GM18508 (cell line): ENCODE measurements around the gene SLC19A2.

ENCODE experiments used
- ATAC-seq: cut with Tn5 transposase; IDR thresholded peaks from one replicate; pipeline ENCODE4 v1.9.1; 2021; ENCODE audit warnings: moderate number of reproducible peaks; ENCODE audit not compliant: insufficient read depth, unreplicated experiment

SLC19A2 gene

GRCh38 chr1:169483500-169483966 lies 2.2 kb downstream of the SLC19A2 start:
- ATAC-seq, result no peak

GRCh38 chr1:169479363-169480066 lies 6.2 kb downstream of the SLC19A2 start:
- ATAC-seq, result no peak

- no peak for ATAC-seq
Measured at GRCh38 chr1:169478094-169478672, 7.6 kb downstream of the SLC19A2 start.

- no peak for ATAC-seq
Measured at GRCh38 chr1:169475806-169476387, 9.8 kb downstream of the SLC19A2 start.

- ATAC-seq, result no peak
Measured at GRCh38 chr1:169474302-169474995, 11.3 kb downstream of the SLC19A2 start.

GRCh38 chr1:169473347-169473746 lies 12.4 kb downstream of the SLC19A2 start:
- ATAC-seq, result no peak

GRCh38 chr1:169472738-169473137 lies 13.0 kb downstream of the SLC19A2 start:
- ATAC-seq, result no peak

GRCh38 chr1:169468982-169469381 lies 16.8 kb downstream of the SLC19A2 start:
- no peak for ATAC-seq

- ATAC-seq, result no peak
Measured at GRCh38 chr1:169466259-169467230, 19.2 kb downstream of the SLC19A2 start.

- ATAC-seq, result no peak
Measured at GRCh38 chr1:169465281-169465680, 20.5 kb downstream of the SLC19A2 start.

- ATAC-seq, result no peak
Measured at GRCh38 chr1:169462385-169462784, 23.4 kb downstream of the SLC19A2 start.

- no peak for ATAC-seq
Measured at GRCh38 chr1:169461390-169462000, 24.2 kb downstream of the SLC19A2 start.

- no peak for ATAC-seq
Measured at GRCh38 chr1:169460191-169460833, 25.4 kb downstream of the SLC19A2 start.

- ATAC-seq, result no peak
Measured at GRCh38 chr1:169457443-169457842, 28.3 kb downstream of the SLC19A2 start.

- ATAC-seq, result no peak
Measured at GRCh38 chr1:169456029-169456428, 29.7 kb downstream of the SLC19A2 start.

- no peak for ATAC-seq
Measured at GRCh38 chr1:169452921-169453320, 32.8 kb downstream of the SLC19A2 start.

GRCh38 chr1:169451218-169451824 lies 34.4 kb downstream of the SLC19A2 start:
- no peak for ATAC-seq

- ATAC-seq, result no peak
Measured at GRCh38 chr1:169443923-169444322, 41.8 kb downstream of the SLC19A2 start.
